Neural cell (in vitro differentiated cells): Measurements from ENCODE around the gene IL17REL.

Source experiments
- EP300 ChIP-seq: fragments of 450-650 bp; conservative IDR thresholded peaks from 2 replicates; pipeline ENCODE4 v1.6.1; 2014; ENCODE audit warnings: antibody characterized with exemption, mild to moderate bottlenecking, moderate library complexity; ENCODE audit not compliant: poor library complexity, severe bottlenecking
- EZH2 ChIP-seq: fragments of 200-600, 300-800 bp; shearing (Covaris generic), sonication (generic); IDR thresholded peaks from 2 replicates; pipeline ENCODE4 v1.6.1; 2014; ENCODE audit warnings: antibody characterized with exemption, low read length, borderline replicate concordance, mild to moderate bottlenecking; ENCODE audit not compliant: insufficient read depth, poor library complexity, severe bottlenecking
- MXI1 ChIP-seq: fragments of 450-650 bp; conservative IDR thresholded peaks from 2 replicates; pipeline ENCODE4 v1.6.1; 2014; ENCODE audit warnings: antibody characterized with exemption, mild to moderate bottlenecking; ENCODE audit not compliant: poor library complexity, severe bottlenecking
- POLR2AphosphoS5 ChIP-seq: IDR thresholded peaks from 2 replicates; pipeline ENCODE4 v1.6.1; 2012
- RAD21 ChIP-seq: fragments of 450-650 bp; conservative IDR thresholded peaks from 2 replicates; pipeline ENCODE4 v1.6.1; 2014; ENCODE audit warnings: antibody characterized with exemption, mild to moderate bottlenecking, moderate library complexity
- REST ChIP-seq: IDR thresholded peaks from 2 replicates; pipeline ENCODE4 v1.6.1; 2012; ENCODE audit warnings: borderline replicate concordance
- SMC3 ChIP-seq: fragments of 450-650 bp; conservative IDR thresholded peaks from 2 replicates; pipeline ENCODE4 v1.6.1; 2014; ENCODE audit warnings: antibody characterized with exemption, mild to moderate bottlenecking, moderate library complexity; ENCODE audit not compliant: poor library complexity
- TAF1 ChIP-seq: IDR thresholded peaks from 2 replicates; pipeline ENCODE4 v1.6.1; 2012; ENCODE audit warnings: low read depth
- TF ChIP-seq, protein P1 (sequence below): fragments of 450-650 bp; IDR thresholded peaks from 2 replicates; pipeline ENCODE4 v1.5.1; 2014; ENCODE audit warnings: antibody characterized with exemption, mild to moderate bottlenecking, moderate library complexity; ENCODE audit not compliant: poor library complexity, severe bottlenecking

GRCh38 chr22:49965091-49966040 is 47.2 kb downstream of the IL17REL start:
- TF ChIP-seq REST: no peak
- TF ChIP-seq POLR2AphosphoS5: no peak
- TF ChIP-seq, protein P1, sequence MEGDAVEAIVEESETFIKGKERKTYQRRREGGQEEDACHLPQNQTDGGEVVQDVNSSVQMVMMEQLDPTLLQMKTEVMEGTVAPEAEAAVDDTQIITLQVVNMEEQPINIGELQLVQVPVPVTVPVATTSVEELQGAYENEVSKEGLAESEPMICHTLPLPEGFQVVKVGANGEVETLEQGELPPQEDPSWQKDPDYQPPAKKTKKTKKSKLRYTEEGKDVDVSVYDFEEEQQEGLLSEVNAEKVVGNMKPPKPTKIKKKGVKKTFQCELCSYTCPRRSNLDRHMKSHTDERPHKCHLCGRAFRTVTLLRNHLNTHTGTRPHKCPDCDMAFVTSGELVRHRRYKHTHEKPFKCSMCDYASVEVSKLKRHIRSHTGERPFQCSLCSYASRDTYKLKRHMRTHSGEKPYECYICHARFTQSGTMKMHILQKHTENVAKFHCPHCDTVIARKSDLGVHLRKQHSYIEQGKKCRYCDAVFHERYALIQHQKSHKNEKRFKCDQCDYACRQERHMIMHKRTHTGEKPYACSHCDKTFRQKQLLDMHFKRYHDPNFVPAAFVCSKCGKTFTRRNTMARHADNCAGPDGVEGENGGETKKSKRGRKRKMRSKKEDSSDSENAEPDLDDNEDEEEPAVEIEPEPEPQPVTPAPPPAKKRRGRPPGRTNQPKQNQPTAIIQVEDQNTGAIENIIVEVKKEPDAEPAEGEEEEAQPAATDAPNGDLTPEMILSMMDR: no peak
- no peak for TF ChIP-seq RAD21
- no peak for TF ChIP-seq EZH2
- TF ChIP-seq TAF1: no peak
- no peak for TF ChIP-seq SMC3
- no peak for TF ChIP-seq MXI1
- TF ChIP-seq EP300: no peak
